ENCODE measurements around the gene PLLP.

The PLLP gene

DNA sequence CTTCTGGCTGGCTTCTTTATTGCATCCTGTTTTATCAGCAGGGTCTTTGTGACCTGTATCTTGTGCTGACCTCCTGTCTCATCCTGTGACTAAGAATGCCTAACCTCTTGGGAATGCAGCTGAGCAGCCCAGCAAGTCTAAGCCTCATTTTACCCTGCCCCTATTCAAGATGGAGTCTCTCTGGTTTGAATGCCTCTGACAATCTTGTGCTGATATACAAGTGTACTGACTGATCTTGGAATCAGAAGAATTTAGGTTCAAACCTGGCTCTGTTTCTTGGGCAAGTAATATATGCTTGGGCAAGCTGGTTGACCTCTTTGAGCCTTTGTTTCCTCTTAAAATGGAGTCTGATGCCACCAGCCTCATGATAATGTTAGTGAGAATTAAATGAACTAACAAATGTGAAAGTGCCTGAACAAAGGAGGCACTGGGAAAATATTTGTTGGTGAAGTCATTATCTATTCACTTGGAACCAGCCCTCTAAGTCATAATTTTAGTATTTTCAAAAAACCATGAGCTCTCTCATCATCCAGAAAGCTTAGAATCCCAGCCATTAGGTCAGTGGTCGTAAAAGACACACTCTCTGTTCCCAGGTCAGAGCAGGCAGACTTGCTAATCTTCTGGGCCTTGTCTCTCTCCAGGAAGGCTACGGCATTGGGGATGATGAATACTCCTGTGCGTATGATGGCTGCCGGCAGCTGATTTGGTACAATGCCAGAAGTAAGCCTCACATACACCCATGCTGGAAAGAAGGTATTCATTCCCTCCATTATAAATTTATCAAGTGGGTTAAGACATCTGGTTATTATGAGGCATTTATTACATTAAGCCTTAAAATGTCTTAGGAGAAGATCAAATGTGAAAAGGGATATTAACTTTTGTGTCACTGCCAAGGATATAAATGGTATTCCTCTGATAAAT is 57.5 kb downstream of the PLLP start:
- no peak overlapping the region for H3K27ac ChIP-seq
- TF ChIP-seq, protein P1, sequence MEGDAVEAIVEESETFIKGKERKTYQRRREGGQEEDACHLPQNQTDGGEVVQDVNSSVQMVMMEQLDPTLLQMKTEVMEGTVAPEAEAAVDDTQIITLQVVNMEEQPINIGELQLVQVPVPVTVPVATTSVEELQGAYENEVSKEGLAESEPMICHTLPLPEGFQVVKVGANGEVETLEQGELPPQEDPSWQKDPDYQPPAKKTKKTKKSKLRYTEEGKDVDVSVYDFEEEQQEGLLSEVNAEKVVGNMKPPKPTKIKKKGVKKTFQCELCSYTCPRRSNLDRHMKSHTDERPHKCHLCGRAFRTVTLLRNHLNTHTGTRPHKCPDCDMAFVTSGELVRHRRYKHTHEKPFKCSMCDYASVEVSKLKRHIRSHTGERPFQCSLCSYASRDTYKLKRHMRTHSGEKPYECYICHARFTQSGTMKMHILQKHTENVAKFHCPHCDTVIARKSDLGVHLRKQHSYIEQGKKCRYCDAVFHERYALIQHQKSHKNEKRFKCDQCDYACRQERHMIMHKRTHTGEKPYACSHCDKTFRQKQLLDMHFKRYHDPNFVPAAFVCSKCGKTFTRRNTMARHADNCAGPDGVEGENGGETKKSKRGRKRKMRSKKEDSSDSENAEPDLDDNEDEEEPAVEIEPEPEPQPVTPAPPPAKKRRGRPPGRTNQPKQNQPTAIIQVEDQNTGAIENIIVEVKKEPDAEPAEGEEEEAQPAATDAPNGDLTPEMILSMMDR (conservative IDR thresholded peaks at IDR 0.05) = no peak
- no peak for TF ChIP-seq ZFX (IDR thresholded peaks at IDR 0.05)

DNA sequence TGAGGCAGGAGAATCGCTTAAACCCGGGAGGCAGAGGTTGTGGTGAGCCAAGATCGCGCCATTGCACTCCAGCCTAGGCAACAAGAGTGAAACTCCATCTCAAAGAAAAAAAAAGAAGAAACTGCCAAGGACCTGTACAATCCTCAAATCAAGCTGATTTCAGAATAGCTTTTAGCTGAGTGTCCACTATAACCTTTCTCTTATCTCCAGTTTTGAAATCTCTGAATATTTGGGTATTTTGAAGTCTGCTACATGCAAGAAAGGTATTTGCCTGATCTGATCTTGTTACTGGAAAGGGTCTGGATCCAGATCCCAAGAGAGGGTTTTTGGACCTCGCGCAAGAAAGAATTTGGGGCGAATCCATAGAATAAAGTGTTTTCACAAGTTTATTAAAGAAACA is 58.5 kb downstream of the PLLP start:
- H3K27ac ChIP-seq = no peak overlapping the region
- TF ChIP-seq, protein P1 (conservative IDR thresholded peaks at IDR 0.05) = no peak

DNA sequence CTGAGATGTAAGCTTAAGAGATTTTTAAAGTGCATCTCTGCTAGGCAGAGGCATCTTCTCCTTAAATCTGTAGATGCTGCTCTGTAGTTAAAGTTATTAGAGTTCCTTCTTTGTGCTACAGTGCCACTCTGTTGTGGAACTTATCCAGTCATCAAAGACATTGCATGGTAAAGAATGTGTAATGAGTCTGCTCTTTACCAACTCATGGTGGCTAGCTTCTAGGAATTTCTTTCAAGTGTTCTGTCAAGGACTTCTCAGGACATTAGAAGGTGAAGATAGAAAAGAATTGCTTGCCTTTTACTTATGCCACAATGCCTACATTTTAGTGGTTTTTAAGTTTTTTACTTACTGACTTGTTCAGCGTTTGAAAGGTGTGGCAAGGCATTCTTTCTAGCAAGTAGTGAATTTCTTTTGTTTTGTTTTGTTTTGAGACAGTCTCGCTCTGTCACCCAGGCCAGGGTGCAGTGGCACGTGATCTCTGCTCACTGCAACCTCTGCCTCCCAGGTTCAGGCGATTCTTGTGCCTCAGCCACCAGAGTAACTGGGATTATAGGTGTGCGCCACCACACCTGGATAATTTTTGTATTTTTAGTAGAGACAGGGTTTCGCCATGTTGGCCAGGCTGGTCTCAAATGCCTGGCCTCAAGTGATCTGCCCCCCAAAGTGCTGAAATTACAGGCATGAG is 59.7 kb downstream of the PLLP start:
- TF ChIP-seq, protein P1 (conservative IDR thresholded peaks at IDR 0.05) = no peak
- TF ChIP-seq ZFX (IDR thresholded peaks at IDR 0.05) = no peak
- no peak overlapping the region for H3K27ac ChIP-seq

DNA sequence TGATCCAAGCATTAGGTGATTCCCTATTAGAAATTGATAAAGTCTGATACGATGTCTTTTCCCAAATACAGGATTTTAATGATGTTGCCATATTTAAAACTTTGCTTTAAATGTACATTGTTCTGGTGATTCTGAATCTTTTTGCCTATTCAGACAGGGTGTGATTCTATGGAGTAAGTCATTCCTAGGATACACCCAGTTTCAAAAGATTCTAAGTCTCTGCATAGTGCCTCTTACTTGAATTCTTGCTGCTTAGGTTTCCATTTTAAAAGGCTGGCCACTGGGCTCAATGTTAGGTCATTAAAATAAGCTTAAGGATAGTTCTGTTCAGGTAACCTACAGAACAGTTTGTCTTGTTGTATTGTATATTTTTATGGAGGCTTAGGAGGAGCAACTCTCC is 61.4 kb downstream of the PLLP start:
- TF ChIP-seq, protein P1 (conservative IDR thresholded peaks at IDR 0.05) = no peak
- no peak for TF ChIP-seq ZFX (IDR thresholded peaks at IDR 0.05)

DNA sequence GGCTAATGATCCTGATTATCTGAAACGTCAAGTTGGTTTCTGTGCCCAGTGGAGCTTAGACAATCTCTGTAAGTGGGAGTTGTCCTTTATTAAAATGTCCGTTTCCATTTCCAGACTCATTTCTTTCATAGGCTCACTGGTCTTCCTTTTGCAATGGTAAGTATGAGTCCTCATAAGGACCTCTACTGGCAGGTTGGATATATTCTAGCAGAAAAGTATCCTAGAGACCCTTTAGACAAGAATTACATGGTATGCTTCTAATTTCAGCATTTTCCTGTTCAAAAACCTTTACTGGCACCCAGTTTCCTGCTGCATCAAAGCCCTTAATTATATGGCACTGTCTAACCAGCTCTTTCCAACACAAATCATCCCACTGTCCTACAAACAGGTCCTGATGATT is 67.5 kb downstream of the PLLP start:
- TF ChIP-seq, protein P1 (conservative IDR thresholded peaks at IDR 0.05) = no peak
- no peak for TF ChIP-seq ZFX (IDR thresholded peaks at IDR 0.05)
- H3K27ac ChIP-seq = no peak overlapping the region

More for the DNA sequence above, 61.4 kb downstream of the PLLP start:
- no peak overlapping the region for H3K27ac ChIP-seq

DNA sequence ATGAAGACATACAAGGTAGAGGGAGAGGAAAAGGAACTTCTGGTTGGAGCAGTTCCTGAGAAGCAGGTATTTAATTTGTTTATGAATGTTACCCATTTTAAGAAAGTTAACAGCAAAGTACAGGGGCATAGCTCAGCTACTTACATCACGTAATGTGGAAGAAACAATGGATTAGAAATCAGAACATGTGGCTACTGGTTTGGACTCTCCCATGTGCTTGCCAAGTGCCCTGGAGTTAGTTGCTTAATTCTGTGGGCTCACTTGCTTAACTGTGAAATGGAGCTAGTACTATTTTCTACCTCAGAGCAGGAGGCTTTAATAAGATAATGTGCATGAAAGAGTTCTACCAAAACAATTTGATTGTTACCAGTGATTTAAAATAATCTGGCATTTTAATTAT is 71.0 kb downstream of the PLLP start:
- TF ChIP-seq ZFX (IDR thresholded peaks at IDR 0.05) = no peak
- TF ChIP-seq, protein P1 (conservative IDR thresholded peaks at IDR 0.05) = no peak
- H3K27ac ChIP-seq = no peak overlapping the region

DNA sequence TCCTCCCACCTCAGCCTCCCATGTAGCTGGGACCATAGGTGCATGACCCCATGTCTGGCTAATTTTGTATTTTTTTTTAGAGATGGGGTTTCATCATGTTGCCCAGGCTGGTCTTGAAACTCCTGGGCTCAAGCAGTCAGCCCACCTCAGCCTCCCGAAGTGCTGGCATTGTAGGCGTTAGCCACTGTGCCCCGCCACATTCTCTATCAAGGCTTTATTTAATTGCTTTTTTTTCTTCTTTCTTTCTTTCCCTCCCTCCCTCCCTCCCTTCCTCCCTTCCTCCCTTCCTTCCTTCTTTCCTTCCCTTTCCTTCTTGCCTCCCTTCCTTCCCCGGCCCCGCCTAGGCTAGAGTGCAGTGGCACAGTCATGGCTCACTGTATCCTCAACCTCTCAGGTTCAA is 74.7 kb downstream of the PLLP start:
- TF ChIP-seq ZFX (IDR thresholded peaks at IDR 0.05) = no peak
- TF ChIP-seq, protein P1 (conservative IDR thresholded peaks at IDR 0.05) = no peak
- H3K27ac ChIP-seq = no peak overlapping the region

All from C4-2B (cell line).